Stimulated activated CD4-positive, alpha-beta T cell treated with anti-CD3 and anti-CD28 coated beads, Interleukin-4, amount 100 ng/mL, for 4 hours (primary cell): Measurements from ENCODE around the gene NDUFA13.
A peak's percentile ranks its signal among the peaks of the same experiment; 100 is the strongest.

Source experiments
- DNase-seq, 2 experiments: peaks; one replicate each; pipeline ENCODE4 v3.0.0-alpha.2; 2020

Gene NDUFA13

GRCh38 chr19:19534556-19535265 is 18.7 kb downstream of the NDUFA13 start:
- no peak for DNase-seq

DNA sequence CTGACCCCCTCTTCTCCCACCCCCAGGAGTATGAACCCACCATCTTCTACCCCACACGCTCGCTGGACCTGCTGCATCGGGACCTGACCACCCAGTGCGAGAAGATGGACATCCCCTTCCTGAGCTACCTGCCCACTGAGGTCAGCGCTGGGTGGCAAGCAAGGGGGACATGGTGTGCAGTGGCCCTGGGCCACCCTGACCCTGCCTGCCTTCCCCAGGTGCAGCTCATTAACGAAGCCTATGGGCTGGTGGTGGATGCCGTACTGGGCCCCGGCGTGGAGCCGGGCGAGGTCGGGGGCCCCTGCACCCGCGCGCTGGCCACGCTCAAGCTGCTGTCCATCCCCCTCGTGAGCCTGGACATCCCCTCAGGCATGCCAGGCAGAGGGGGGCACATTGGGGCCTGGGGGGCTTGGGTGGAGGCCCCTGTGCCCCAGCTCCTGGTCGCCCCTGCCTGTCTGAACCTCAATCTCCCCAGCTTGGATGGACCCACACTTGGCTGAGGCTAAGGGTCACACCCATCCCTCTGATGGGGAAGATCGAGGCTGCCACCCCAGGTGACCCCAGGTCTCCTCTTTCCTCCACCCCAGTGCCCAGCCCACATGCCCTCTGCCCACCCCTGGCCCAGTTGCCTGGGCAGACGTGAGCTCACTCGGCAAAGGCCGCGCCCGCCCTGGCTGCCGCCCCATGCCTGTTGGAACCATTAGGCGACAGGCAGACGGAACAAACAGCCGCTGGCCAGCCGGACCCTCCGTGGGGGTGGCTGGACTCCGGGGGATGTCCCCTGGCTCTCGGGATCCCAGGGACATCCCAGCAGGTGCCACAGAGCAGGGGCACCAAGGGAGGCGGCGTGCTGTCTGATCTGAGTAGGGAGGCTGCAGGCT is 19.5 kb downstream of the NDUFA13 start:
- no peak for DNase-seq

GRCh38 chr19:19537075-19538048 is 21.3 kb downstream of the NDUFA13 start:
- peak in 1 of 2 experiments; percentile 25 for DNase-seq

GRCh38 chr19:19538061-19538784 is 22.2 kb downstream of the NDUFA13 start, which contains the start of gene CILP2:
Gene CILP2 (plus strand): TSS chr19:19538265. CDS start chr19:19538350, 85 bp downstream.
- DNase-seq = peak; percentile 21 to 44

DNA sequence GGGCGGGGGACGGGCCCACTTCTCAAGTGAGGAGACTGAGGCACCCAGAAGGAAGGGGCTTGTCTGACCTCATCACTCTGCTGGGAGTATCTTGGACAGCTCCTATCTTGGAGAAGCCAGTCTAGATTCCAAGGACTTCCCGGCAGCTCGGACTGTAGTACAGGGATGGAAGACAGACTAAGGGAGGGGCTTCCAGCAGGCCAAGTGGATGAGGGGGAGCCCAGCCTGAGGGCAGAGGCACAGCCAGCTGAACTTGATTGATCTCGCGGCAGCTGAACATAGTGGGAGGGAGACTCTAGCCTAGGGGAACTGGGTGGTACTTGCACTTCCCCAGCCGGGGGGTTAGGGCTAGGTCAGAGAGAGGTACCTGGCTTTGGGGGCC is 22.8 kb downstream of the NDUFA13 start:
- no peak for DNase-seq

- no peak for DNase-seq
Measured at GRCh38 chr19:19539698-19540063, 23.7 kb downstream of the NDUFA13 start.

GRCh38 chr19:19540064-19540714 is 24.2 kb downstream of the NDUFA13 start:
- DNase-seq = peak; percentile 70 to 76

GRCh38 chr19:19540715-19541515 is 24.9 kb downstream of the NDUFA13 start:
- DNase-seq = peak; percentile 70 to 74

GRCh38 chr19:19541616-19542015 is 25.6 kb downstream of the NDUFA13 start:
- DNase-seq = peak in 1 of 2 experiments; percentile 33

DNA sequence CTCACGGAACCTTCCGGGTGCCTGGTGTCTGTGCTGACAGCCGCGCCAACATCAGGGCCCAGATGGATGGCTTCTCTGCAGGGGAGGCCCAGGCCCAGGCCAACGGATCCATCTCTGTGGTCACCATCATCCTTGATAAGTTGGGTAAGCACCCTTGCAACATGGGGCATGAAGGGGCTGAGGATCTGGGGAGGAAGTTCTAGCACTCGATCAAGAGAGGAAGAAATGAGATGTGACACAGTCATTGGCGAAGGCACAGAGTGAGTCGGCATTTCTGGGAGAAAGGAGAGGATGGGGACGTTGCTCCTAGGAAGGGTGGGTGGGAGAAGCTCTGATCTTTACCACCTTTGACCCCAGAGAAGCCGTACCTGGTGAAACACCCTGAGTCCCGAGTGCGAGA is 26.5 kb downstream of the NDUFA13 start:
- DNase-seq = no peak

DNA sequence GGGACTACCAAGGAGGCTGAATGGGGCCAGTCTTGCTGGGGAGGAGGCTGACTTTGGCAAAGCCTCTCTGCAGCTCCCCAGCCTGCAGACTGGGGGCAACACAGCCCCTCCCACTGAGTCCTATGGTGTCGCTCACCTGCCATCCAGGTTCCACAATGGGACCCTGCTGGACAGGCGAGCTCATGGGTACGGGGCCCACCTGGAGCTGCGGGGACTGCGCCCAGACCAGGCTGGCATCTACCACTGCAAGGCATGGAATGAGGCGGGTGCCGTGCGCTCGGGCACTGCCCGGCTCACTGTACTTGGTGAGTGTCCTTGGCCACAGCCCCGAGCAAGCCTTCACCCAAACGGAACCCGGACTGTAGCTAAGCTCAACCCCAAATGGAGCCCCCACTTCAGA is 27.1 kb downstream of the NDUFA13 start:
- DNase-seq = no peak

DNA sequence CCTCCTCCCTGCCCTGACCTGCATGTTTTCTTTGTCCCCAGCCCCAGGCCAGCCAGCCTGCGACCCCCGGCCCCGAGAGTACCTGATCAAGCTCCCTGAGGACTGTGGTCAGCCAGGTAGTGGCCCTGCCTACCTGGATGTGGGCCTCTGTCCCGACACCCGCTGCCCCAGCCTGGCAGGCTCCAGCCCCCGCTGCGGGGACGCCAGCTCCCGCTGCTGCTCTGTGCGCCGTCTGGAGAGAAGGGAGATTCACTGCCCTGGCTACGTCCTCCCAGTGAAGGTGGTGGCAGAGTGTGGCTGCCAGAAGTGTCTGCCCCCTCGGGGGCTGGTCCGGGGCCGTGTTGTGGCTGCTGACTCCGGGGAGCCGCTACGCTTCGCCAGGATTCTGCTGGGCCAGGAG is 27.6 kb downstream of the NDUFA13 start:
- DNase-seq = no peak

- no peak for DNase-seq
Measured at GRCh38 chr19:19544257-19544953, 28.4 kb downstream of the NDUFA13 start.

DNA sequence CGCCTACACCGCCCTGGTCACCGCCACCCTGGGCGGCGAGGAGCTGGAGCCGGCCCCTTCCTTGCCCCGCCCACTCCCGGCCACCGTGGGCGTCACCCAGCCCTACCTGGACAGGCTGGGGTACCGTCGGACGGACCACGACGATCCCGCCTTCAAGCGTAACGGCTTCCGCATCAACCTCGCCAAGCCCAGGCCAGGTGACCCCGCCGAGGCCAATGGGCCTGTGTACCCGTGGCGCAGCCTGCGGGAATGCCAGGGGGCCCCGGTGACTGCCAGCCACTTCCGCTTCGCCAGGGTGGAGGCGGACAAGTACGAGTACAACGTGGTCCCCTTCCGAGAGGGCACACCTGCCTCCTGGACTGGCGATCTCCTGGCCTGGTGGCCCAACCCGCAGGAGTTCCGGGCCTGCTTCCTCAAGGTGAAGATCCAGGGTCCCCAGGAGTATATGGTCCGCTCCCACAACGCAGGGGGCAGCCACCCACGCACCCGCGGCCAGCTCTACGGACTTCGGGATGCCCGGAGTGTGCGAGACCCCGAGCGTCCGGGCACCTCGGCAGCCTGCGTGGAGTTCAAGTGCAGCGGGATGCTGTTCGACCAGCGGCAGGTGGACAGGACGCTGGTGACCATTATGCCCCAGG is 29.0 kb downstream of the NDUFA13 start:
- no peak for DNase-seq

DNA sequence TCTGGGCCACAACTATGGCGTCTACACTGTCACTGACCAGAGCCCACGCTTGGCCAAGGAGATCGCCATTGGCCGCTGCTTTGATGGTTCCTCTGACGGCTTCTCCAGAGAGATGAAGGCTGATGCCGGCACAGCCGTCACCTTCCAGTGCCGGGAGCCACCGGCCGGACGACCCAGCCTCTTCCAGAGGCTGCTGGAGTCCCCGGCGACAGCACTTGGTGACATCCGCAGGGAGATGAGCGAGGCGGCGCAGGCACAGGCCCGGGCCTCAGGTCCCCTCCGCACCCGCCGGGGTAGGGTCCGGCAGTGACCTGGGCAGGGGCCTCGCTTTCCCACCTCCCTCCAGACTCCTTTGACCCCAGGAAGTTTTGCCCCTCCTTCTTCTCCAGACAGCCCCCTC is 29.7 kb downstream of the NDUFA13 start:
- no peak for DNase-seq

- no peak for DNase-seq
Measured at GRCh38 chr19:19546751-19547162, 30.7 kb downstream of the NDUFA13 start.

DNA sequence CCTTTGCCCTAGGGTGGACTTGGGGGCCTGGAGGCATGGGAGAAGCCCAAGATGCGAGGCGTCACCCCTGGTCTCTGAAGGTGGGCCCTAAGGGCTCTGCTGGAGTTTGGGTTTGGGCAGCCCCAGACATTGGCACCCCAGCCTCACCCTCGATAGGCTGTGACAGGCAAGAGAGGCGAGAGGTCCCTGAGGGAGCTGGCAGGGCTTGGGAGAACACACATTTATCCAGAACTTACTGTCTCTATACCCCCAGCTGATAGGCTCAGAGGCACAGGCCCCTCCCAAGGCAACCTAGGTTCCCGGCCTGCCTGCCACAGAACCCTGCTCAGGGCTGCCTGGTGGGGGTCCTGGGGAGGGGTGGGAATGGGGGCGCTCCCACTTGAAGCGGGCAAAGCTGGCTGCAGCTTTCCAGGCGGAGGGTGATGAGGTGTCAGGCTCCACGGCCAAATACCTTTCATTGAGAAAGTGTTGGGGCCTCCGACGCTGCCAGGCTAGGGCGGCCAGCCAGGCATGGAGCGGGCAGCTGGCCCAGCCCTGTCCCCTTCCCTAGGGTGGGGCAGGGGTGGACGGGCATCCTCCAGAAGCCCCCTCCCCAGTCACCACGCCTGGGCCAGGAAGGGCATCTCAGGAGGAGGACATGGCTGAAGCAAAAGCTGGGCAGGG is 31.8 kb downstream of the NDUFA13 start:
- no peak for DNase-seq

DNA sequence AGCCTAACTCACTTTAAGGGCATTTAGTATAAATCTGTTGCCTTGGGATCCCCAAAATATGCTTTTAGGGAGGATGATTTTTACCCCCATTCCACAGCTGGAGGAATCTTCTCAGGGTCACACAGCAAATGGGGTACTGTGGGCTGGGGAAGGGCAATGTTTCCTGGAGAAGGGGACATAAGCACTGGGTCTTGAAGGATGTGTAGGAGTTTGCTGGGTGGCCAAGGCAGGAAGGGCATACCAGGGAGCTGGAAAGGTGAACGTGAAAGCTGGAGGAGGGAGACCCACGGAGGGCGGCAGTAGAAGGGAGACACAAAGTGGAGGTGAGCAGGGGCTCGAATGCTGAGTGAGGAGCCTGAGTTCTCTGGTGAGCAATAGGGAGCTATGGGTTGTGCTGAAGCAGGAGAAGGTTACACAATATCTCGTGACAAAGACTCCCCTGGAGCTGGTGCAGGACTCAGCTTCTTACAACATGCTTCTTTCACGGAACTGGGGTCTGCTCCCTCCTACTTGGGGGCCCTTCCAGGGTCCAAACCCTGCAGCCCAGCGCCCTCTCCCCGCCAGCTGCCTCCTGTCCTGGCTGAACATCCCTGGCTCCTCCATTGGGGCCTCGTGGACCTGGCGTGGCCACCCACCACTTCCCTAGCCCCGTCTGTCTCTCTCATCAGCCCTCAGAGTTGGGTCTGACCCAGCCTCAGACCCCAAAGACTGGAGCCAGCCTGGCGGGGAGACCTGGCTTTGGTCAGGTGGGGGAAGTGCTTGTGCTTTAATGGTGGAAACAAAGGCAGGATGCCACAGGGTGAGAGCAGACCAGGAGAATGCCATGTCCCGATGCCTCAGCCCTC is 33.1 kb downstream of the NDUFA13 start:
- DNase-seq = no peak
